Mammary epithelial cell (primary cell): Measurements from ENCODE around the gene GHRH.

ENCODE experiments used
- CTCF ChIP-seq, 2 donors: IDR thresholded peaks in 1 of 2; conservative IDR thresholded peaks in 1 of 2; 2 replicates each; pipeline ENCODE4 v1.5.1; 2011 to 2012; ENCODE audit warnings: inconsistent platforms in 2 of 2, low read length in 2 of 2, mild to moderate bottlenecking in 2 of 2, control low read depth in 1 of 2, low read depth in 1 of 2; ENCODE audit not compliant: insufficient read depth in 1 of 2; ENCODE audit errors: extremely low read depth in 1 of 2
- EZH2 ChIP-seq: IDR thresholded peaks from 2 replicates; pipeline ENCODE4 v1.6.1; 2012; ENCODE audit warnings: low read length, inconsistent platforms, borderline replicate concordance

DNA sequence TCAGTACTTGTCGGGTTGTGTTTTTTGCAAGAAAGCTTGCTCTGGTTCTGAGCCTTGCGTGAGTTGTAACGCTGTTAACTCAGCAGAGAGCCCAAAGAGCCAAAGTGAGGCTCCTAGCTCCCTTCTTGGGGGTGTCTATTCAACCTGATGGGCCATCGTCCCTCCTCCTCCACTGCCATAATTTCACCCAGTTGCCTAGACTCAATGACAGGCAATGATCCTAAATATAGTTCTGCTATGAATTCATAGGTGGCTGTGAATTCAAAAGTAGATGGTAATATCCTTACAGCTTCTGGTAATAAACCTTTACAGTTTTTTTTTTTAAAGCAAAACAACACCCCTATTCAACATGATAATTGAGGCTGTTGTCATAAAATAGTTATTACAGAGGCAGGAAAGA, 39.5 kb downstream of the GHRH start:
- TF ChIP-seq CTCF (conservative IDR thresholded peaks at IDR 0.05 in 1 of 2, IDR thresholded peaks at IDR 0.05 in 1 of 2; ENCODE audit: extremely low read depth in 1 of 2, insufficient read depth in 1 of 2, low read depth in 1 of 2, low read length in 2 of 2) (no peak), EZH2 (no peak)
